ENCODE measurements around the gene THRAP3.
"Not testable (repeated sequence)": the region's sequence is repeated elsewhere in the genome, so short reads cannot be mapped to it uniquely, and the experiment has no call there.

The THRAP3 gene

GRCh38 chr1:36211307-36211706, 12.9 kb upstream of the THRAP3 start:
- no peaks in the 10 kb centered on the region for H3K36me3 ChIP-seq (ENCODE audit: insufficient read depth, low read length)
- H3K27ac ChIP-seq (ENCODE audit: low read depth, low read length), result no peak overlapping the region

GRCh38 chr1:36211841-36212240, 12.4 kb upstream of the THRAP3 start:
- no peak overlapping the region for H3K9ac ChIP-seq (ENCODE audit: low read length)
- no peak overlapping the region for H3K27ac ChIP-seq (ENCODE audit: low read depth, low read length)
- H3K4me1 ChIP-seq (ENCODE audit: insufficient read depth, low read length), result peaks cover 12% of the 10 kb centered on the region
- no peaks in the 10 kb centered on the region for H3K36me3 ChIP-seq (ENCODE audit: insufficient read depth, low read length)
- H3K27me3 ChIP-seq (ENCODE audit: control insufficient read depth in 1 of 2, insufficient read depth in 2 of 2, low read length in 2 of 2), result no peaks in the 10 kb centered on the region
- no peak overlapping the region for H3K4me3 ChIP-seq (ENCODE audit: low read depth in 1 of 2, low read length in 2 of 2)
- H3K9me3 ChIP-seq (ENCODE audit: low read length), result no peaks in the 10 kb centered on the region

More at GRCh38 chr1:36211307-36211706, 12.9 kb upstream of the THRAP3 start:
- Histone ChIP-seq H3K9ac (ENCODE audit: low read length) (no peak overlapping the region), H3K27me3 (ENCODE audit: control insufficient read depth in 1 of 2, insufficient read depth in 2 of 2, low read length in 2 of 2) (no peaks in the 10 kb centered on the region), H3K9me3 (ENCODE audit: low read length) (no peaks in the 10 kb centered on the region), H3K4me3 (ENCODE audit: low read depth in 1 of 2, low read length in 2 of 2) (no peak overlapping the region), H3K4me1 (ENCODE audit: insufficient read depth, low read length) (peaks cover 12% of the 10 kb centered on the region)

GRCh38 chr1:36212782-36213181, 11.5 kb upstream of the THRAP3 start:
- Histone ChIP-seq H3K9ac (ENCODE audit: low read length) (no peak overlapping the region), H3K27me3 (ENCODE audit: control insufficient read depth in 1 of 2, insufficient read depth in 2 of 2, low read length in 2 of 2) (no peaks in the 10 kb centered on the region), H3K4me1 (ENCODE audit: insufficient read depth, low read length) (peaks cover 3% of the 10 kb centered on the region), H3K9me3 (ENCODE audit: low read length) (no peaks in the 10 kb centered on the region), H3K36me3 (ENCODE audit: insufficient read depth, low read length) (no peaks in the 10 kb centered on the region), H3K27ac (ENCODE audit: low read depth, low read length) (no peak overlapping the region), H3K4me3 (ENCODE audit: low read depth in 1 of 2, low read length in 2 of 2) (no peak overlapping the region)

GRCh38 chr1:36217670-36218069, 6.6 kb upstream of the THRAP3 start:
- no peaks in the 10 kb centered on the region for H3K9me3 ChIP-seq (ENCODE audit: low read length)
- no peak overlapping the region for H3K4me3 ChIP-seq (ENCODE audit: low read depth in 1 of 2, low read length in 2 of 2)
- no peaks in the 10 kb centered on the region for H3K27me3 ChIP-seq (ENCODE audit: control insufficient read depth in 1 of 2, insufficient read depth in 2 of 2, low read length in 2 of 2)
- H3K4me1 ChIP-seq (ENCODE audit: insufficient read depth, low read length), result no peaks in the 10 kb centered on the region
- no peak overlapping the region for H3K9ac ChIP-seq (ENCODE audit: low read length)
- H3K36me3 ChIP-seq (ENCODE audit: insufficient read depth, low read length), result no peaks in the 10 kb centered on the region
- H3K27ac ChIP-seq (ENCODE audit: low read depth, low read length), result no peak overlapping the region

- not testable (repeated sequence) for H3K27ac ChIP-seq (ENCODE audit: low read depth, low read length); H3K9ac ChIP-seq (ENCODE audit: low read length); H3K9me3 ChIP-seq (ENCODE audit: low read length); H3K36me3 ChIP-seq (ENCODE audit: insufficient read depth, low read length); H3K4me3 ChIP-seq (ENCODE audit: low read depth in 1 of 2, low read length in 2 of 2); H3K27me3 ChIP-seq (ENCODE audit: control insufficient read depth in 1 of 2, insufficient read depth in 2 of 2, low read length in 2 of 2)
- H3K4me1 ChIP-seq (ENCODE audit: insufficient read depth, low read length), result peaks cover 19% of the 10 kb centered on the region
Measured at GRCh38 chr1:36221901-36222300, 2.3 kb upstream of the THRAP3 start.

- Histone ChIP-seq H3K27me3 (ENCODE audit: control insufficient read depth in 1 of 2, insufficient read depth in 2 of 2, low read length in 2 of 2) (no peaks in the 10 kb centered on the region), H3K9ac (ENCODE audit: low read length) (peak overlapping the region; percentile 98), H3K36me3 (ENCODE audit: insufficient read depth, low read length) (no peaks in the 10 kb centered on the region), H3K9me3 (ENCODE audit: low read length) (no peaks in the 10 kb centered on the region), H3K27ac (ENCODE audit: low read depth, low read length) (peak overlapping the region; percentile 97), H3K4me1 (ENCODE audit: insufficient read depth, low read length) (peaks cover 20% of the 10 kb centered on the region), H3K4me3 (ENCODE audit: low read depth in 1 of 2, low read length in 2 of 2) (peak overlapping the region; percentile 62 to 93)
Measured at GRCh38 chr1:36222481-36223380, 1.5 kb upstream of the THRAP3 start.

- Histone ChIP-seq H3K36me3 (ENCODE audit: insufficient read depth, low read length) (no peaks in the 10 kb centered on the region), H3K4me1 (ENCODE audit: insufficient read depth, low read length) (peaks cover 20% of the 10 kb centered on the region), H3K9ac (ENCODE audit: low read length) (peak overlapping the region; percentile 98), H3K4me3 (ENCODE audit: low read depth in 1 of 2, low read length in 2 of 2) (peak overlapping the region; percentile 62 to 93), H3K27me3 (ENCODE audit: control insufficient read depth in 1 of 2, insufficient read depth in 2 of 2, low read length in 2 of 2) (no peaks in the 10 kb centered on the region), H3K9me3 (ENCODE audit: low read length) (no peaks in the 10 kb centered on the region), H3K27ac (ENCODE audit: low read depth, low read length) (peak overlapping the region; percentile 97)
Measured at GRCh38 chr1:36223381-36223995, 755 bp upstream of the THRAP3 start.

- H3K36me3 ChIP-seq (ENCODE audit: insufficient read depth, low read length), result no peaks in the 10 kb centered on the region
- peak overlapping the region; percentile 86 for H3K9ac ChIP-seq (ENCODE audit: low read length)
- H3K4me1 ChIP-seq (ENCODE audit: insufficient read depth, low read length), result peaks cover 20% of the 10 kb centered on the region
- H3K27me3 ChIP-seq (ENCODE audit: control insufficient read depth in 1 of 2, insufficient read depth in 2 of 2, low read length in 2 of 2), result no peaks in the 10 kb centered on the region
- H3K9me3 ChIP-seq (ENCODE audit: low read length), result no peaks in the 10 kb centered on the region
- peak overlapping the region; percentile 96 for H3K27ac ChIP-seq (ENCODE audit: low read depth, low read length)
- H3K4me3 ChIP-seq (ENCODE audit: low read depth in 1 of 2, low read length in 2 of 2), result peak overlapping the region; percentile 86 to 89
Measured at GRCh38 chr1:36224537-36225282, 467 bp downstream of the THRAP3 start.

- H3K36me3 ChIP-seq (ENCODE audit: insufficient read depth, low read length), result no peaks in the 10 kb centered on the region
- H3K9ac ChIP-seq (ENCODE audit: low read length), result peak overlapping the region; percentile 86
- peak overlapping the region; percentile 86 to 89 for H3K4me3 ChIP-seq (ENCODE audit: low read depth in 1 of 2, low read length in 2 of 2)
- H3K9me3 ChIP-seq (ENCODE audit: low read length), result no peaks in the 10 kb centered on the region
- H3K27me3 ChIP-seq (ENCODE audit: control insufficient read depth in 1 of 2, insufficient read depth in 2 of 2, low read length in 2 of 2), result no peaks in the 10 kb centered on the region
- H3K4me1 ChIP-seq (ENCODE audit: insufficient read depth, low read length), result peaks cover 20% of the 10 kb centered on the region
- peak overlapping the region; percentile 96 for H3K27ac ChIP-seq (ENCODE audit: low read depth, low read length)
Measured at GRCh38 chr1:36225283-36225899, 1.1 kb downstream of the THRAP3 start.

GRCh38 chr1:36230279-36230678, 6.0 kb downstream of the THRAP3 start:
- H3K27ac ChIP-seq (ENCODE audit: low read depth, low read length); H3K36me3 ChIP-seq (ENCODE audit: insufficient read depth, low read length); H3K4me3 ChIP-seq (ENCODE audit: low read depth in 1 of 2, low read length in 2 of 2); H3K9me3 ChIP-seq (ENCODE audit: low read length); H3K9ac ChIP-seq (ENCODE audit: low read length); H3K27me3 ChIP-seq (ENCODE audit: control insufficient read depth in 1 of 2, insufficient read depth in 2 of 2, low read length in 2 of 2): not testable (repeated sequence)
- H3K4me1 ChIP-seq (ENCODE audit: insufficient read depth, low read length), result peaks cover 27% of the 10 kb centered on the region

- Histone ChIP-seq H3K4me1 (ENCODE audit: insufficient read depth, low read length) (peaks cover 26% of the 10 kb centered on the region), H3K9ac (ENCODE audit: low read length) (no peak overlapping the region), H3K27ac (ENCODE audit: low read depth, low read length) (no peak overlapping the region), H3K4me3 (ENCODE audit: low read depth in 1 of 2, low read length in 2 of 2) (no peak overlapping the region), H3K9me3 (ENCODE audit: low read length) (no peaks in the 10 kb centered on the region), H3K36me3 (ENCODE audit: insufficient read depth, low read length) (no peaks in the 10 kb centered on the region), H3K27me3 (ENCODE audit: control insufficient read depth in 1 of 2, insufficient read depth in 2 of 2, low read length in 2 of 2) (no peaks in the 10 kb centered on the region)
Measured at GRCh38 chr1:36231191-36231590, 6.9 kb downstream of the THRAP3 start.

Measured in muscle layer of colon (tissue), 2 donors.